HepG2 (cell line): ENCODE data around the gene MRPL36. TPM values are rescaled to one million over a fixed set of nuclear protein-coding genes. Genes with fewer than 3 reads are reported as not detected.

ENCODE experiments used
- CEBPB ChIP-seq: IDR thresholded peaks from 2 replicates; pipeline ENCODE4 v1.6.1; 2011; ENCODE audit warnings: low read depth, low read length, improper control_type of control experiment, borderline replicate concordance
- GPN1 ChIP-seq: sonication (generic); formaldehyde crosslinking; IDR thresholded peaks from 2 replicates; pipeline ENCODE4 v1.5.1; 2020; ENCODE audit warnings: missing genetic modification reagents, borderline replicate concordance
- JARID2 ChIP-seq: sonication (generic); formaldehyde crosslinking; IDR thresholded peaks from 2 replicates; pipeline ENCODE4 v1.8.1; 2023; ENCODE audit warnings: missing genetic modification reagents, inconsistent platforms; ENCODE audit not compliant: insufficient replicate concordance
- MAZ ChIP-seq, 2 experiments: sonication (generic) in 1 of 2; formaldehyde crosslinking in 1 of 2; IDR thresholded peaks; 2 replicates each; pipeline versions ENCODE4 v1.5.0 to v1.6.1; 2012 to 2020; ENCODE audit warnings: low read depth in 2 of 2, mild to moderate bottlenecking in 2 of 2, borderline replicate concordance in 1 of 2, improper control_type of control experiment in 1 of 2, low read length in 1 of 2, missing genetic modification reagents in 1 of 2, moderate library complexity in 1 of 2
- MIXL1 ChIP-seq: IDR thresholded peaks from 2 replicates; pipeline ENCODE4 v1.6.1; 2016
- NAIF1 ChIP-seq: sonication (generic); formaldehyde crosslinking; IDR thresholded peaks from 2 replicates; pipeline ENCODE4 v1.5.0; 2020; ENCODE audit warnings: mild to moderate bottlenecking, missing genetic modification reagents, borderline replicate concordance
- PLRG1 ChIP-seq: fragments of 450-650 bp; conservative IDR thresholded peaks from 2 replicates; pipeline ENCODE4 v1.6.1; 2016
- SNRNP70 ChIP-seq: fragments of 200-400 bp; formaldehyde crosslinking; IDR thresholded peaks from 2 replicates; pipeline ENCODE4 v1.6.1; 2017; ENCODE audit warnings: mild to moderate bottlenecking, low read depth, low read length, moderate library complexity
- SRSF1 ChIP-seq: fragments of 200-400 bp; formaldehyde crosslinking; optimal IDR thresholded peaks from 2 replicates; pipeline ENCODE3; 2017; ENCODE audit warnings: mild to moderate bottlenecking, low read depth, low read length, moderate library complexity
- ZNF296 ChIP-seq: sonication (generic); formaldehyde crosslinking; conservative IDR thresholded peaks from 2 replicates; pipeline ENCODE4 v1.5.0; 2020; ENCODE audit warnings: mild to moderate bottlenecking, missing genetic modification reagents
- ZNF44 ChIP-seq: sonication (generic); formaldehyde crosslinking; IDR thresholded peaks from 2 replicates; pipeline ENCODE4 v1.5.1; 2020; ENCODE audit warnings: mild to moderate bottlenecking, missing genetic modification reagents
- ZNF558 ChIP-seq: sonication (generic); formaldehyde crosslinking; IDR thresholded peaks from 2 replicates; pipeline ENCODE4 v1.9.0; 2022; ENCODE audit warnings: mild to moderate bottlenecking, missing genetic modification reagents, borderline replicate concordance
- ZNF687 ChIP-seq: sonication (generic); formaldehyde crosslinking; IDR thresholded peaks from 2 replicates; pipeline ENCODE4 v1.5.1; 2020; ENCODE audit warnings: mild to moderate bottlenecking, missing genetic modification reagents, moderate library complexity
- ZNF816 ChIP-seq: sonication (generic); formaldehyde crosslinking; IDR thresholded peaks from 2 replicates; pipeline ENCODE4 v1.8.0; 2022; ENCODE audit warnings: missing genetic modification reagents, mild to moderate bottlenecking, borderline replicate concordance
- polyA plus RNA-seq, 8 experiments: library from polyadenylated mRNA; depleted of rRNA in 3 of 8; stranded (reverse) in 7 of 8; unstranded in 1 of 8; fragments of >200 nt; fragmentation: Illumina TruSeq in 4 of 8; extraction: Trizol in 4 of 8; gene quantifications; 2 replicates each; pipeline versions ENCODE4 v1.2.1 to v1.2.3, GENCODE V29; 2011 to 2016; ENCODE audit warnings: low read depth in 4 of 8, missing spikeins in 1 of 8, mixed read lengths in 1 of 8; ENCODE audit not compliant: insufficient read depth in 1 of 8
- total RNA-seq, 5 experiments: library from RNA; depleted of rRNA; stranded (reverse); fragments of >200 nt; fragmentation: Illumina TruSeq; extraction: Trizol; gene quantifications; 2 replicates each; pipeline ENCODE4 v1.2.3, GENCODE V29; 2016; ENCODE audit warnings: low read depth in 1 of 5
- TF ChIP-seq, protein P1 (sequence below): sonication (generic); formaldehyde crosslinking; IDR thresholded peaks from 2 replicates; pipeline ENCODE4 v1.4.0; 2020; ENCODE audit warnings: mild to moderate bottlenecking, missing genetic modification reagents

MRPL36 gene
- total and polyA plus RNA-seq, 2 of the 13 experiments (the other 11 are each of a cell fraction or from before 2014, with no cell fraction given) = 71.3 to 113 TPM

- TF ChIP-seq ZNF687 (CRISPR knock-in tag) = peak; percentile 95
- TF ChIP-seq, protein P1, sequence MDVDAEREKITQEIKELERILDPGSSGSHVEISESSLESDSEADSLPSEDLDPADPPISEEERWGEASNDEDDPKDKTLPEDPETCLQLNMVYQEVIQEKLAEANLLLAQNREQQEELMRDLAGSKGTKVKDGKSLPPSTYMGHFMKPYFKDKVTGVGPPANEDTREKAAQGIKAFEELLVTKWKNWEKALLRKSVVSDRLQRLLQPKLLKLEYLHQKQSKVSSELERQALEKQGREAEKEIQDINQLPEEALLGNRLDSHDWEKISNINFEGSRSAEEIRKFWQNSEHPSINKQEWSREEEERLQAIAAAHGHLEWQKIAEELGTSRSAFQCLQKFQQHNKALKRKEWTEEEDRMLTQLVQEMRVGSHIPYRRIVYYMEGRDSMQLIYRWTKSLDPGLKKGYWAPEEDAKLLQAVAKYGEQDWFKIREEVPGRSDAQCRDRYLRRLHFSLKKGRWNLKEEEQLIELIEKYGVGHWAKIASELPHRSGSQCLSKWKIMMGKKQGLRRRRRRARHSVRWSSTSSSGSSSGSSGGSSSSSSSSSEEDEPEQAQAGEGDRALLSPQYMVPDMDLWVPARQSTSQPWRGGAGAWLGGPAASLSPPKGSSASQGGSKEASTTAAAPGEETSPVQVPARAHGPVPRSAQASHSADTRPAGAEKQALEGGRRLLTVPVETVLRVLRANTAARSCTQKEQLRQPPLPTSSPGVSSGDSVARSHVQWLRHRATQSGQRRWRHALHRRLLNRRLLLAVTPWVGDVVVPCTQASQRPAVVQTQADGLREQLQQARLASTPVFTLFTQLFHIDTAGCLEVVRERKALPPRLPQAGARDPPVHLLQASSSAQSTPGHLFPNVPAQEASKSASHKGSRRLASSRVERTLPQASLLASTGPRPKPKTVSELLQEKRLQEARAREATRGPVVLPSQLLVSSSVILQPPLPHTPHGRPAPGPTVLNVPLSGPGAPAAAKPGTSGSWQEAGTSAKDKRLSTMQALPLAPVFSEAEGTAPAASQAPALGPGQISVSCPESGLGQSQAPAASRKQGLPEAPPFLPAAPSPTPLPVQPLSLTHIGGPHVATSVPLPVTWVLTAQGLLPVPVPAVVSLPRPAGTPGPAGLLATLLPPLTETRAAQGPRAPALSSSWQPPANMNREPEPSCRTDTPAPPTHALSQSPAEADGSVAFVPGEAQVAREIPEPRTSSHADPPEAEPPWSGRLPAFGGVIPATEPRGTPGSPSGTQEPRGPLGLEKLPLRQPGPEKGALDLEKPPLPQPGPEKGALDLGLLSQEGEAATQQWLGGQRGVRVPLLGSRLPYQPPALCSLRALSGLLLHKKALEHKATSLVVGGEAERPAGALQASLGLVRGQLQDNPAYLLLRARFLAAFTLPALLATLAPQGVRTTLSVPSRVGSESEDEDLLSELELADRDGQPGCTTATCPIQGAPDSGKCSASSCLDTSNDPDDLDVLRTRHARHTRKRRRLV (CRISPR knock-in tag) = no peak
- TF ChIP-seq SRSF1 = no peak
- TF ChIP-seq ZNF816 (CRISPR knock-in tag) = 0 out of 2 replicates have a peak, but pooled peaks have one; percentile 39
- TF ChIP-seq MAZ (IDR thresholded peaks at IDR 0.05; ENCODE audit: borderline replicate concordance, low read depth, low read length) = no peak
- TF ChIP-seq MAZ (CRISPR knock-in tag; IDR thresholded peaks at IDR 0.05; ENCODE audit: low read depth) = peak; percentile 79
- TF ChIP-seq SNRNP70 = no peak
- TF ChIP-seq JARID2 (CRISPR knock-in tag) = no peak
- no peak for TF ChIP-seq PLRG1
- no peak for TF ChIP-seq CEBPB
- TF ChIP-seq ZNF44 = 0 out of 2 replicates have a peak, but pooled peaks have one; percentile 73
- no peak for TF ChIP-seq ZNF296 (CRISPR knock-in tag)
- no peak for TF ChIP-seq MIXL1
- TF ChIP-seq NAIF1 = peak; percentile 84; the same call in 1 of the 2 replicates
- TF ChIP-seq GPN1 (CRISPR knock-in tag) = no peak
- TF ChIP-seq ZNF558 (CRISPR knock-in tag) = no peak; the same call in 1 of the 2 replicates
These were observed 1.8 kb upstream of the MRPL36 start, which contains the start of gene NDUFS6 (continued) for GRCh38 chr5:1801222-1801966.
